Neural progenitor cell (in vitro differentiated cells): ENCODE data around the gene BRPF3.

Experiments
- CTCF ChIP-seq: fragments of 200-600 bp; sonication (generic); IDR thresholded peaks from 2 replicates; pipeline ENCODE4 v1.5.1; 2017; ENCODE audit warnings: antibody characterized with exemption, mild to moderate bottlenecking
- EZH2 ChIP-seq: fragments of 200-600 bp; sonication (generic); IDR thresholded peaks from 2 replicates; pipeline ENCODE4 v1.6.1; 2017; ENCODE audit warnings: antibody characterized with exemption, mild to moderate bottlenecking, moderate library complexity
- EZH2phosphoT487 ChIP-seq: fragments of 200-600 bp; sonication (generic); IDR thresholded peaks from 2 replicates; pipeline ENCODE4 v1.6.1; 2017; ENCODE audit warnings: antibody characterized with exemption

GRCh38 chr6:36224918-36225461 is 28.4 kb downstream of the BRPF3 start:
- TF ChIP-seq CTCF, result no peak
- no peak for TF ChIP-seq EZH2
- no peak for TF ChIP-seq EZH2phosphoT487
